A673 (cell line): ENCODE results near the gene LRP2. TPM values are rescaled to one million over a fixed set of nuclear protein-coding genes. Genes with fewer than 3 reads are reported as not detected.

ENCODE experiments used
- BruUV-seq: library from RNA; stranded (reverse); fragments of 400-500 nt; replicated peaks from 2 replicates; lab custom pipeline; 2021; lab: Mats Ljungman, UMichigan
- CTCF ChIA-PET: fragments of 300-600 bp; sonication (Branson Sonifier 250); formaldehyde crosslinking; loops from one replicate; lab custom pipeline; 2022; ENCODE audit warnings: antibody characterized with exemption; lab: Charles Lee
- POLR2A ChIA-PET: fragments of 300-600 bp; sonication (Branson Sonifier 250); formaldehyde crosslinking; loops from one replicate; lab custom pipeline; 2022; ENCODE audit warnings: antibody characterized with exemption; ENCODE audit not compliant: low non-redundant PET; lab: Charles Lee
- DNase-seq: peaks from one replicate; pipeline ENCODE4 v3.0.0-alpha.2; 2015; ENCODE audit warnings: low spot score
- H3K27ac ChIP-seq: fragments of 200-600 bp; sonication (generic); 2 replicates; pipeline ENCODE4 v1.5.1; 2016; ENCODE audit warnings: mixed run types, low read depth, mild to moderate bottlenecking, mixed read lengths, antibody characterized with exemption, low read length; ENCODE audit not compliant: poor library complexity, severe bottlenecking
- H3K27me3 ChIP-seq: fragments of 200-600 bp; sonication (generic); replicated peaks from 2 replicates; pipeline ENCODE4 v1.6.1; 2017; ENCODE audit warnings: mixed run types, low read depth, mild to moderate bottlenecking, mixed read lengths, antibody characterized with exemption, low read length; ENCODE audit not compliant: insufficient read depth, poor library complexity
- H3K36me3 ChIP-seq: fragments of 200-600 bp; sonication (generic); 2 replicates; pipeline ENCODE4 v1.6.1; 2016; ENCODE audit warnings: mixed run types, mild to moderate bottlenecking, mixed read lengths, antibody characterized with exemption, low read length; ENCODE audit not compliant: insufficient read depth, poor library complexity, severe bottlenecking
- H3K4me1 ChIP-seq: fragments of 200-600 bp; sonication (generic); 2 replicates; pipeline ENCODE4 v1.6.1; 2017; ENCODE audit warnings: mixed run types, mild to moderate bottlenecking, mixed read lengths, antibody characterized with exemption, low read length; ENCODE audit not compliant: insufficient read depth, poor library complexity, severe bottlenecking
- H3K4me3 ChIP-seq: fragments of 200-600 bp; sonication (generic); 2 replicates; pipeline ENCODE4 v1.5.1; 2016; ENCODE audit warnings: low read depth, mixed run types, mild to moderate bottlenecking, mixed read lengths, low read length; ENCODE audit not compliant: poor library complexity, severe bottlenecking
- H3K9me3 ChIP-seq: fragments of 200-600 bp; sonication (generic); 2 replicates; pipeline ENCODE4 v1.6.1; 2016; ENCODE audit warnings: mixed run types, low read depth, mild to moderate bottlenecking, mixed read lengths, antibody characterized with exemption, low read length; ENCODE audit not compliant: poor library complexity, severe bottlenecking
- EZH2 ChIP-seq: fragments of 200-600 bp; sonication (generic); IDR thresholded peaks from 2 replicates; pipeline ENCODE4 v1.6.1; 2017; ENCODE audit warnings: borderline replicate concordance, low read depth, mild to moderate bottlenecking, mixed read lengths, antibody characterized with exemption, low read length; ENCODE audit not compliant: poor library complexity, severe bottlenecking
- intact Hi-C: fragments of 100-400 bp; cut with micrococcal nuclease; formaldehyde crosslinking; loops from one replicate; pipeline ENCODE4 v1.10.0; 2022; ENCODE audit not compliant: unreplicated experiment
- total RNA-seq: library from RNA; stranded (reverse); gene quantifications from 2 replicates; pipeline ENCODE4 v1.2.3, GENCODE V29; 2021
- TF ChIP-seq, protein P1 (sequence below): fragments of 300-800, 200-600 bp; sonication (generic); conservative IDR thresholded peaks from 2 replicates; pipeline ENCODE4 v1.5.1; 2017; ENCODE audit warnings: low read depth, mild to moderate bottlenecking, antibody characterized with exemption, low read length, moderate library complexity, mixed read lengths

The LRP2 gene
- total RNA-seq, 1 experiment from 2014 or later, result 0.26 TPM

GRCh38 chr2:169302364-169302763, 60.0 kb downstream of the LRP2 start:
- Histone ChIP-seq H3K4me3 (no peak overlapping the region), H3K4me1 (no peaks in the 10 kb centered on the region), H3K27ac (no peak overlapping the region), H3K9me3 (no peaks in the 10 kb centered on the region), H3K36me3 (no peaks in the 10 kb centered on the region), H3K27me3 (peaks cover 59% of the 10 kb centered on the region)
- intact Hi-C loops, result no loop called here
- DNase-seq, result no peak
- BruUV-seq, result no TSS peak
- TF ChIP-seq, protein P1, sequence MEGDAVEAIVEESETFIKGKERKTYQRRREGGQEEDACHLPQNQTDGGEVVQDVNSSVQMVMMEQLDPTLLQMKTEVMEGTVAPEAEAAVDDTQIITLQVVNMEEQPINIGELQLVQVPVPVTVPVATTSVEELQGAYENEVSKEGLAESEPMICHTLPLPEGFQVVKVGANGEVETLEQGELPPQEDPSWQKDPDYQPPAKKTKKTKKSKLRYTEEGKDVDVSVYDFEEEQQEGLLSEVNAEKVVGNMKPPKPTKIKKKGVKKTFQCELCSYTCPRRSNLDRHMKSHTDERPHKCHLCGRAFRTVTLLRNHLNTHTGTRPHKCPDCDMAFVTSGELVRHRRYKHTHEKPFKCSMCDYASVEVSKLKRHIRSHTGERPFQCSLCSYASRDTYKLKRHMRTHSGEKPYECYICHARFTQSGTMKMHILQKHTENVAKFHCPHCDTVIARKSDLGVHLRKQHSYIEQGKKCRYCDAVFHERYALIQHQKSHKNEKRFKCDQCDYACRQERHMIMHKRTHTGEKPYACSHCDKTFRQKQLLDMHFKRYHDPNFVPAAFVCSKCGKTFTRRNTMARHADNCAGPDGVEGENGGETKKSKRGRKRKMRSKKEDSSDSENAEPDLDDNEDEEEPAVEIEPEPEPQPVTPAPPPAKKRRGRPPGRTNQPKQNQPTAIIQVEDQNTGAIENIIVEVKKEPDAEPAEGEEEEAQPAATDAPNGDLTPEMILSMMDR, result no peak
- no peak for TF ChIP-seq EZH2
- ChIA-PET POLR2A (interaction anchor here (0.7 kb wide), 1 partner anchor 1313 kb away, joined by 5 read pairs; no protein-coding TSS in a partner anchor), CTCF (no interaction called here)

DNA sequence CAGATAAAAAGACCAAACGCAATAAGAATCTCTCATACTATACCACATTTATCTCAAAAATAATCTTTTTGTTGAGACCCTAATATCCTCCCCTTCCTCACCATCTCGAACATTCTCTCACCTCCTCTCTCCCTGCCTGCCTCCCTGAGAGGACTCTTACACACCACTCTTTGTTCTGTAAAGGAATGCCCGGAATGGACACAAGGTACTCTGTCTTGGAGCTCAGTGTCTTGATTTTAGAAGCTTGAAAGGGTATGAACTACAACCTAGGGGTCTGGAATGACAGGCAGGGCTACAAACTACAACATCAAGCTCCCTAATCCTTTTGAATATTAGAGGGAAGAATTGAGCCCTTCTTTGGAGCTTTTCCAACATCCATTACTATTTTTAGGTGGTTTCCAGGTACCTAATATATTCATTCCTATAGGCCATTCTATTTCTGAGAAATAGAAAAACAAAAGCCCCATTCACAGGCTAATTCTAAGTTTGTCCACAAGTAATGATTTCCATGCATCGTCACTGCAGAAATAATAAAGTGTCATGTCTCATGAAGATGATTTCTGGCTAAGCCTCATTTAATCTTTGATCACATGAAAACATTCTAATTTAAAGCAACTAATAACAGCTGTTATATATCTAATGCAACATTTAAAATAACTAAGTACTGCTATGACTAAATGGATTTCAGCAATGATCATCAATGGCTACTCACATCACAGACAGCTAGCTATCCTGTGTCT, 60.6 kb downstream of the LRP2 start:
- intact Hi-C loops, result no loop called here
- no peaks in the 10 kb centered on the region for H3K4me1 ChIP-seq
- POLR2A ChIA-PET, result interaction anchor here (0.6 to 0.7 kb wide), 2 partner anchors 9 to 1313 kb away, joined by 5 to 11 read pairs; no protein-coding TSS in a partner anchor

DNA sequence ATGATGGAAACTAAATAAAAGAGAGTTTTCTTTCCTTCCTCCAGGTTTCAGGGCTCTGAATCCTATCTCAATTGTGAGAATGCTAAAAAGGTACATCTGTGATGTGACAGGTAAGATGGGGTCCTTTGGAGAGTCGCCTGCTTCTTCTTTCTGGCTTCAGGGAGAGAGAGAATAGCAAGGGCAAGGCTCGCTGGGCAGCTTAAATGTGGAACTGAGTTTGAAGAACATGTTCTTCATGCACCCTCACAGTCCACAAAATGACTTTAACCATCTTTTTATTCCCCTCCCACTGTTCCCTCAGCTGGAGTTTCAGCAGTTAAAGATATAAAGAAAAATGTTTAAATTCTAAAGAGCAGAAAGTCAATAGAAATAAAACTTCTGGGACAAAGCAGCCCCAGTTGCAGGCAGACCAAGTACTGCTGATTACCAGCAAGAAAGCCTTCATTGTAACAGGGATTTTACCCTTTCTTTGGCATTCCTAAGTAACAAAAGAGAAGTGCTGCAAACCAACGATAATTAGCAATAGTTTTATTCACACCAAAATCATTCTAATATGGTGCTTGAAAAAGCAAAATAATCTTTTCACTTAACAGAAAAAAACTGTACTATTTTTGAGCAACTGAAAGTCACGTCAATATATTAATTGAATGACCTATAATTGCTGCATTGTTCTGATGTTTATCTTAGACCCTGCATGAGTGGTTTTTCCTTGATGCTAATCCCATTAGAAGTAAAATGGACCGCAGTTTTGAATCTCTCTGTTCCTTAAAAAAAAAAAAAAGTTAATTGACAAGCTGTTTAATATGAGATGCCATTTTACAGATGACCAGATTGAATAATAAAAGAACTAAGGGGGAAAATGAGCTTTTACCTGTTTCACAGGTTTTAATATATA, 61.5 kb downstream of the LRP2 start:
- no peaks in the 10 kb centered on the region for H3K36me3 ChIP-seq
- DNase-seq, result no peak
- H3K9me3 ChIP-seq, result no peaks in the 10 kb centered on the region
- peaks cover 57% of the 10 kb centered on the region for H3K27me3 ChIP-seq
- no TSS peak for BruUV-seq
- H3K4me3 ChIP-seq, result no peak overlapping the region
- H3K27ac ChIP-seq, result no peak overlapping the region
- intact Hi-C loops, result no loop called here
- POLR2A ChIA-PET, result interaction anchor here (0.6 kb wide), 1 partner anchor 8 kb away, joined by 11 read pairs; no protein-coding TSS in a partner anchor
- CTCF ChIA-PET, result interaction anchor here (0.6 kb wide), 1 partner anchor 44 kb away, joined by 3 read pairs; no protein-coding TSS in a partner anchor
- H3K4me1 ChIP-seq, result no peaks in the 10 kb centered on the region
- TF ChIP-seq, protein P1, result no peak
- no peak for TF ChIP-seq EZH2

More for the DNA sequence above, 60.6 kb downstream of the LRP2 start:
- Histone ChIP-seq H3K27me3 (peaks cover 57% of the 10 kb centered on the region), H3K27ac (no peak overlapping the region), H3K9me3 (no peaks in the 10 kb centered on the region), H3K4me3 (no peak overlapping the region), H3K36me3 (no peaks in the 10 kb centered on the region)
- no TSS peak for BruUV-seq
- DNase-seq, result no peak
- CTCF ChIA-PET, result no interaction called here
- TF ChIP-seq, protein P1, result no peak
- no peak for TF ChIP-seq EZH2
